D721Med (cell line): ENCODE measurements around the gene BAHCC1.

Experiments used
- DNase-seq: peaks from one replicate; pipeline ENCODE4 v3.0.0; 2011; ENCODE audit warnings: low spot score; ENCODE audit not compliant: insufficient read length
- FAIRE-seq: peaks from 2 replicates; lab custom pipeline; 2011; peaks lifted over from hg19 to GRCh38; lab: Jason Lieb, UNC
- CTCF ChIP-seq: IDR thresholded peaks from 2 replicates; pipeline ENCODE4 v1.5.1; 2012; ENCODE audit warnings: mild to moderate bottlenecking, control low read depth; ENCODE audit not compliant: insufficient read depth; ENCODE audit errors: missing control alignments

The BAHCC1 gene

GRCh38 chr17:81389585-81389984, 5.7 kb upstream of the BAHCC1 start:
- DNase-seq, result no peak
- FAIRE-seq, result no peak
- TF ChIP-seq CTCF, result no peak

- no peak for FAIRE-seq
- no peak for TF ChIP-seq CTCF
- DNase-seq, result no peak
Observed at GRCh38 chr17:81390029-81390872, 5.0 kb upstream of the BAHCC1 start.

GRCh38 chr17:81390873-81391255, 4.4 kb upstream of the BAHCC1 start:
- DNase-seq (no peak), FAIRE-seq (no peak)
- TF ChIP-seq CTCF, result no peak

- no peak for TF ChIP-seq CTCF
- DNase-seq (no peak), FAIRE-seq (no peak)
Observed at GRCh38 chr17:81391293-81391935, 3.8 kb upstream of the BAHCC1 start.

GRCh38 chr17:81391936-81392908, 3.0 kb upstream of the BAHCC1 start:
- no peak for FAIRE-seq
- no peak for TF ChIP-seq CTCF
- no peak for DNase-seq

- no peak for TF ChIP-seq CTCF
- DNase-seq, result peak; percentile 85
- no peak for FAIRE-seq
Observed at GRCh38 chr17:81392909-81393654, 2.2 kb upstream of the BAHCC1 start.
